DOHH2 (cell line): Measurements from ENCODE around the gene ATG2B.

Experiments
- H3F3A ChIP-seq: fragments of 200-600 bp; sonication (generic), shearing (Covaris generic); 2 replicates; pipeline ENCODE4 v1.6.0; 2016; ENCODE audit warnings: antibody characterized with exemption, mild to moderate bottlenecking; ENCODE audit not compliant: control insufficient read depth, insufficient read depth
- H3K27ac ChIP-seq: fragments of 200-600 bp; sonication (generic); 2 replicates; pipeline ENCODE4 v1.5.1; 2014; ENCODE audit warnings: low read depth, mild to moderate bottlenecking, low read length, moderate library complexity
- H3K27me3 ChIP-seq: fragments of 200-600 bp; sonication (generic); 2 replicates; pipeline ENCODE4 v1.6.1; 2014; ENCODE audit warnings: mild to moderate bottlenecking, low read length, mixed read lengths; ENCODE audit not compliant: control insufficient read depth
- H3K36me3 ChIP-seq: fragments of 200-600 bp; sonication (generic); 2 replicates; pipeline ENCODE4 v1.6.1; 2014; ENCODE audit warnings: mild to moderate bottlenecking, low read length, moderate library complexity, mixed read lengths; ENCODE audit not compliant: control insufficient read depth
- H3K4me1 ChIP-seq: fragments of 200-600 bp; sonication (generic); 2 replicates; pipeline ENCODE4 v1.6.1; 2014; ENCODE audit warnings: mild to moderate bottlenecking, low read length, mixed read lengths; ENCODE audit not compliant: control insufficient read depth
- H3K4me2 ChIP-seq: fragments of 200-600 bp; sonication (generic); 2 replicates; pipeline ENCODE4 v1.6.0; 2014; ENCODE audit warnings: mild to moderate bottlenecking, low read length, moderate library complexity
- H3K4me3 ChIP-seq: fragments of 200-600 bp; sonication (generic); 2 replicates; pipeline ENCODE4 v1.5.1; 2014; ENCODE audit warnings: mild to moderate bottlenecking, low read length, mixed read lengths
- H3K79me2 ChIP-seq: fragments of 200-600 bp; sonication (generic); 2 replicates; pipeline ENCODE4 v1.6.1; 2014; ENCODE audit warnings: mild to moderate bottlenecking, low read length, mixed read lengths; ENCODE audit not compliant: control insufficient read depth
- H3K9me2 ChIP-seq: fragments of 200-600 bp; sonication (generic); replicated peaks from 2 replicates; pipeline ENCODE4 v1.6.1; 2014; ENCODE audit warnings: mild to moderate bottlenecking, low read length, mixed read lengths; ENCODE audit not compliant: control insufficient read depth
- H3K9me3 ChIP-seq: fragments of 200-600 bp; sonication (generic); 2 replicates; pipeline ENCODE4 v1.6.1; 2014; ENCODE audit warnings: antibody characterized with exemption, low read length, mixed read lengths; ENCODE audit not compliant: control insufficient read depth, insufficient read depth
- H4K20me1 ChIP-seq: fragments of 200-600 bp; sonication (generic); 2 replicates; pipeline ENCODE4 v1.6.0; 2014; ENCODE audit warnings: low read depth, mild to moderate bottlenecking, antibody characterized with exemption, low read length, moderate library complexity; ENCODE audit not compliant: control insufficient read depth, insufficient read depth
- EZH2phosphoT487 ChIP-seq: fragments of 200-600 bp; sonication (generic); IDR thresholded peaks from 2 replicates; pipeline ENCODE4 v1.6.1; 2017; ENCODE audit warnings: borderline replicate concordance, mild to moderate bottlenecking, antibody characterized with exemption, low read length, moderate library complexity, mixed read lengths
- TF ChIP-seq, protein P1 (sequence below): fragments of 200-600 bp; sonication (generic); IDR thresholded peaks from one replicate; pipeline ENCODE4 v1.5.1; 2014; ENCODE audit warnings: antibody characterized with exemption, mild to moderate bottlenecking, low read depth, low read length; ENCODE audit not compliant: poor library complexity, severe bottlenecking

ATG2B gene

DNA sequence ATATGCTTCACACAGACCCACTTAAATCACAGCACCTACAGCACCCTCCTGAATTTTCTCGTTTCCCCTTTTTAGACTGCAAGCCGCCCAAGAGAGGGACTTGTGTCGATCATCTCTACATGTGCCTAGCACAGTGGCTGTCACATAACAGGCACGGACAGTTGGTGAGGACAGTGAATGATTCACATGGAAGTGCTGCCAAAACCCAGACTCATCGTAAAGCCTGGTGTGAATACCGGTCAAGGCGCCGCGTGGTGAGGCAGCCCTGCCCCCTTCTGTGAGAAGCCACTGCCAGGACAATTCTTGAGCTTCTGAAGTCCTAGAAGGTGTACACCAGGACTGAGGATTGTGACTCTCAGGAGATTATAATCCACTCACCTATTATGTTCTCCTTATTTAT, 44.3 kb downstream of the ATG2B start:
- H3K4me1 ChIP-seq = no peaks in the 10 kb centered on the region
- no peak overlapping the region for H3K4me2 ChIP-seq
- no peak overlapping the region for H3K27ac ChIP-seq
- H4K20me1 ChIP-seq = no peaks in the 10 kb centered on the region
- no peaks in the 10 kb centered on the region for H3K79me2 ChIP-seq
- no peaks in the 10 kb centered on the region for H3K9me2 ChIP-seq
- H3K36me3 ChIP-seq = peaks cover 38% of the 10 kb centered on the region
- no peaks in the 10 kb centered on the region for H3K27me3 ChIP-seq
- no peak overlapping the region for H3K4me3 ChIP-seq
- no peak for TF ChIP-seq EZH2phosphoT487
- no peaks in the 10 kb centered on the region for H3F3A ChIP-seq
- H3K9me3 ChIP-seq = no peaks in the 10 kb centered on the region

DNA sequence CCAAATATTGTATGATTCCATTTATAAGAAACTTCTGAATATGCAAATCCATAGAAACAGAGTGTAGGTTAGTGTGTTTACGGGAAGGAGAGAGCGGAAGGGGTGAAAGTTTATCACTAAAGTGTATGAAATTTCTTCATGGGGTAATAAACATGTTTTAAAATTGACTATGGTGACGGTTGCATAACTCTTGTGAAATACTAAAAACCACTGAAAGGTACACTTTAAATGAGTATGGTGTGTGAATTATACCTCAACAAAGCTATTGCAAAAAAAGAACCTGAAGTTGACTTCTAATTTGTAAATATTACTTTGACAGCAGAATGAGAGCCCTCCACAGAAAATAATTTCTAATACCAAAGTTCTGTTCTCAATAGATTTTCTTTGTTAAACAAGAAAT, 47.1 kb downstream of the ATG2B start:
- Histone ChIP-seq H3K9me2 (no peaks in the 10 kb centered on the region), H3K79me2 (no peaks in the 10 kb centered on the region), H3K4me2 (no peak overlapping the region), H3K27me3 (no peaks in the 10 kb centered on the region), H3K4me3 (no peak overlapping the region), H4K20me1 (no peaks in the 10 kb centered on the region), H3K9me3 (no peaks in the 10 kb centered on the region), H3K36me3 (peaks cover 33% of the 10 kb centered on the region), H3K27ac (no peak overlapping the region), H3F3A (no peaks in the 10 kb centered on the region), H3K4me1 (no peaks in the 10 kb centered on the region)
- TF ChIP-seq, protein P1, sequence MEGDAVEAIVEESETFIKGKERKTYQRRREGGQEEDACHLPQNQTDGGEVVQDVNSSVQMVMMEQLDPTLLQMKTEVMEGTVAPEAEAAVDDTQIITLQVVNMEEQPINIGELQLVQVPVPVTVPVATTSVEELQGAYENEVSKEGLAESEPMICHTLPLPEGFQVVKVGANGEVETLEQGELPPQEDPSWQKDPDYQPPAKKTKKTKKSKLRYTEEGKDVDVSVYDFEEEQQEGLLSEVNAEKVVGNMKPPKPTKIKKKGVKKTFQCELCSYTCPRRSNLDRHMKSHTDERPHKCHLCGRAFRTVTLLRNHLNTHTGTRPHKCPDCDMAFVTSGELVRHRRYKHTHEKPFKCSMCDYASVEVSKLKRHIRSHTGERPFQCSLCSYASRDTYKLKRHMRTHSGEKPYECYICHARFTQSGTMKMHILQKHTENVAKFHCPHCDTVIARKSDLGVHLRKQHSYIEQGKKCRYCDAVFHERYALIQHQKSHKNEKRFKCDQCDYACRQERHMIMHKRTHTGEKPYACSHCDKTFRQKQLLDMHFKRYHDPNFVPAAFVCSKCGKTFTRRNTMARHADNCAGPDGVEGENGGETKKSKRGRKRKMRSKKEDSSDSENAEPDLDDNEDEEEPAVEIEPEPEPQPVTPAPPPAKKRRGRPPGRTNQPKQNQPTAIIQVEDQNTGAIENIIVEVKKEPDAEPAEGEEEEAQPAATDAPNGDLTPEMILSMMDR = no peak
- TF ChIP-seq EZH2phosphoT487 = no peak

DNA sequence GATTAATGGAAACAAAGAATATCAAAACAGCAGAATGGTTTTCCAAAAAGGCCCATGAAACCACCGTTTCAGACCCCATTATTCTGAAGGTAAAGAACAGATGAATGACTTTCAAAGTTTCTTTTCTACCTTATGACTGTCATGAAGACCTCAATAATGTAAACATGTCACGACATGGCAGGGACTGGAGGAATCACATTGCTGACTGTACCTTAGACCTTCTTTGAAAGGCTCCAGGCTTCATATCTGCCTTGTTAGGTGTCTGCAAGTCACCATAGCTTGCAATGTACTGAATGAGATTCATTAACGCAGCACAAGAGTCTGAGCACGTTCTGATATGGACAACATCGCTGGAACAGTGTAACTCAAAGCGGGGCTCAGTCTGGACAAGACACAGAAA, 52.2 kb downstream of the ATG2B start:
- H3K4me2 ChIP-seq = no peak overlapping the region
- H4K20me1 ChIP-seq = no peaks in the 10 kb centered on the region
- H3K27ac ChIP-seq = no peak overlapping the region
- TF ChIP-seq, protein P1 = no peak
- H3K27me3 ChIP-seq = no peaks in the 10 kb centered on the region
- no peaks in the 10 kb centered on the region for H3K4me1 ChIP-seq
- H3K4me3 ChIP-seq = no peak overlapping the region
- no peaks in the 10 kb centered on the region for H3F3A ChIP-seq
- H3K9me3 ChIP-seq = no peaks in the 10 kb centered on the region
- no peaks in the 10 kb centered on the region for H3K9me2 ChIP-seq
- H3K79me2 ChIP-seq = no peaks in the 10 kb centered on the region
- H3K36me3 ChIP-seq = peaks cover 55% of the 10 kb centered on the region

DNA sequence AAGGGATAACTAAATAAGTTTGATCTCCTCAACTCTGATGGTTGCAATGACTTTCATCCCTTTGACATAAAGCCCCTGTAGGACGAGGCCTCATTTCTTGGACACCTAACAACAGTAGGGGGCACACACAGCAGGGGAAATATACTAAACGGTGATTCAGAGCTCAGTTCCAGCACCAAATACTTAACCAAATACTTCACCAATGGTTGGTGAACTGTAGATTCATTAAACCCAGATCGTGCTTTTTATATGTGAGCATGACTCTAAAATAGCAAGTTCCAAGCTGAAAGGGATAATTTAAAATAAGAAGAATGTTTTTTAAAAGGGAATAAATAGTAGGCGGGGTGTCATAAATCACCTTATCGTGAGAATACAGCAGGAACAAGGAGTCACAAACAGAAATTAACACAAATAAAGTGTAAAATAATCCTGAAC, 53.2 kb downstream of the ATG2B start:
- Histone ChIP-seq H3K4me3 (no peak overlapping the region), H3K4me1 (no peaks in the 10 kb centered on the region), H3K27me3 (no peaks in the 10 kb centered on the region), H3K27ac (no peak overlapping the region), H3K9me3 (no peaks in the 10 kb centered on the region), H3K36me3 (peaks cover 47% of the 10 kb centered on the region), H3K9me2 (no peaks in the 10 kb centered on the region), H4K20me1 (no peaks in the 10 kb centered on the region), H3K4me2 (no peak overlapping the region), H3K79me2 (no peaks in the 10 kb centered on the region), H3F3A (no peaks in the 10 kb centered on the region)
- TF ChIP-seq, protein P1 = no peak
- no peak for TF ChIP-seq EZH2phosphoT487
